HepG2 (cell line): ENCODE data around the gene VAT1L. TPM values are rescaled to one million over a fixed set of nuclear protein-coding genes. Genes with fewer than 3 reads are reported as not detected.

Source experiments
- ATAC-seq: fragments of 200-7000 bp; cut with Tn5 transposase; 3 replicates; pipeline ENCODE4 v1.9.1; 2020; ENCODE audit warnings: mild to moderate bottlenecking, moderate library complexity
- BruUV-seq: library from RNA; stranded (reverse); fragments of 400-500 nt; replicated peaks from 2 replicates; lab custom pipeline; 2021; lab: Mats Ljungman, UMichigan
- CTCF ChIA-PET: fragments of 300-600 bp; formaldehyde crosslinking; extraction: SDS; loops from one replicate; lab custom pipeline; 2021; ENCODE audit warnings: low total read pairs, inconsistent platforms, low intra/inter-chr PET ratio; lab: Yijun Ruan, JAX
- POLR2A ChIA-PET: fragments of 350-600 bp; sonication (Branson Sonifier 250); formaldehyde crosslinking; loops from one replicate; lab custom pipeline; 2020; ENCODE audit warnings: antibody characterized with exemption, inconsistent platforms; lab: Yijun Ruan, JAX
- DNase-seq: peaks from one replicate; pipeline ENCODE4 v3.0.0-alpha.2; 2015; ENCODE audit warnings: low spot score
- FAIRE-seq: peaks from 3 replicates; lab custom pipeline; 2011; peaks lifted over from hg19 to GRCh38; lab: Jason Lieb, UNC
- H2AFZ ChIP-seq: one replicate; pipeline ENCODE4 v1.6.1; 2011; ENCODE audit warnings: low read length, inconsistent platforms
- H3K27ac ChIP-seq: fragments of 300-600 bp; 3 replicates; pipeline ENCODE4 v1.8.0; 2011; ENCODE audit warnings: mixed run types, mild to moderate bottlenecking, mixed read lengths, low read length, inconsistent platforms; ENCODE audit not compliant: insufficient read depth; ENCODE audit errors: extremely low read length
- H3K27me3 ChIP-seq, 2 experiments: fragments of 200-600 bp in 1 of 2; 2 replicates in 1 of 2; 3 replicates in 1 of 2; pipeline versions ENCODE4 v1.6.0 to v1.8.0; 2011; ENCODE audit warnings: low read length in 2 of 2, mild to moderate bottlenecking in 2 of 2, moderate library complexity in 2 of 2, inconsistent platforms in 1 of 2; ENCODE audit not compliant: insufficient read depth in 2 of 2, control insufficient read depth in 1 of 2
- H3K36me3 ChIP-seq, 2 experiments: fragments of 200-600 bp in 1 of 2; replicated peaks in 1 of 2; 2 replicates in 1 of 2; 3 replicates in 1 of 2; pipeline versions ENCODE4 v1.5.1 to v1.8.0; 2011; ENCODE audit warnings: low read length in 2 of 2, inconsistent platforms in 1 of 2; ENCODE audit not compliant: insufficient read depth in 2 of 2, control insufficient read depth in 1 of 2
- H3K4me1 ChIP-seq: 2 replicates; pipeline ENCODE4 v1.5.1; 2012; ENCODE audit warnings: low read length, inconsistent platforms; ENCODE audit not compliant: insufficient read depth
- H3K4me2 ChIP-seq: 2 replicates; pipeline ENCODE4 v1.6.0; 2011; ENCODE audit warnings: low read depth, low read length, inconsistent platforms
- H3K4me3 ChIP-seq, 3 experiments: fragments of 200-600 bp in 1 of 3; sonication (generic), shearing (Covaris generic) in 1 of 3; replicated peaks in 1 of 3; 2 replicates each; pipeline ENCODE4 v1.5.1; 2011 to 2016; ENCODE audit warnings: low read length in 3 of 3, inconsistent platforms in 2 of 3, low read depth in 2 of 3, mild to moderate bottlenecking in 2 of 3, control low read depth in 1 of 3, mixed read lengths in 1 of 3; ENCODE audit not compliant: insufficient read depth in 1 of 3
- H3K79me2 ChIP-seq: one replicate; pipeline ENCODE4 v1.6.1; 2011; ENCODE audit warnings: low read length, inconsistent platforms; ENCODE audit not compliant: insufficient read depth
- H3K9ac ChIP-seq: 2 replicates; pipeline ENCODE4 v1.6.0; 2011; ENCODE audit warnings: mild to moderate bottlenecking, low read depth, low read length, inconsistent platforms; ENCODE audit not compliant: insufficient read depth
- H3K9me3 ChIP-seq: 2 replicates; pipeline ENCODE4 v1.5.1; 2012; ENCODE audit warnings: mild to moderate bottlenecking, low read length
- H4K20me1 ChIP-seq: 2 replicates; pipeline ENCODE4 v1.6.0; 2011; ENCODE audit warnings: inconsistent platforms, mild to moderate bottlenecking, low read length, moderate library complexity; ENCODE audit not compliant: insufficient read depth
- CAMTA2 ChIP-seq: sonication (generic); formaldehyde crosslinking; IDR thresholded peaks from 2 replicates; pipeline ENCODE4 v1.4.0; 2020; ENCODE audit warnings: mild to moderate bottlenecking, missing genetic modification reagents, borderline replicate concordance
- ELF3 ChIP-seq: IDR thresholded peaks from 2 replicates; pipeline ENCODE4 v1.6.1; 2016; ENCODE audit warnings: missing genetic modification reagents, missing compliant biosample characterization
- GABPA ChIP-seq, 2 experiments: IDR thresholded peaks; 2 replicates each; pipeline ENCODE4 v1.6.1; 2011 to 2016; ENCODE audit warnings: low read depth in 2 of 2, low read length in 1 of 2, missing biosample characterization in 1 of 2, missing genetic modification characterization in 1 of 2
- GPN1 ChIP-seq: sonication (generic); formaldehyde crosslinking; IDR thresholded peaks from 2 replicates; pipeline ENCODE4 v1.5.1; 2020; ENCODE audit warnings: missing genetic modification reagents, borderline replicate concordance
- KLF12 ChIP-seq: sonication (generic); formaldehyde crosslinking; IDR thresholded peaks from 2 replicates; pipeline ENCODE4 v1.4.0; 2020; ENCODE audit warnings: missing genetic modification reagents, borderline replicate concordance
- PPARG ChIP-seq: conservative IDR thresholded peaks from 2 replicates; pipeline ENCODE4 v1.6.1; 2016; ENCODE audit warnings: missing biosample characterization, missing genetic modification reagents
- RARG ChIP-seq: sonication (generic); formaldehyde crosslinking; IDR thresholded peaks from 2 replicates; pipeline ENCODE4 v1.4.0; 2020; ENCODE audit warnings: low read depth, mild to moderate bottlenecking, missing genetic modification reagents
- SIX1 ChIP-seq: sonication (generic); formaldehyde crosslinking; IDR thresholded peaks from 2 replicates; pipeline ENCODE4 v1.4.0; 2020; ENCODE audit warnings: missing genetic modification reagents, borderline replicate concordance
- TBX3 ChIP-seq: fragments of 450-650 bp; IDR thresholded peaks from 2 replicates; pipeline ENCODE4 v1.6.1; 2017; ENCODE audit warnings: antibody characterized with exemption, mild to moderate bottlenecking, inconsistent platforms, borderline replicate concordance
- UBTF ChIP-seq: sonication (generic); formaldehyde crosslinking; IDR thresholded peaks from 2 replicates; pipeline ENCODE4 v1.4.0; 2020; ENCODE audit warnings: mild to moderate bottlenecking, missing genetic modification reagents
- ZFYVE20 ChIP-seq: sonication (generic); formaldehyde crosslinking; IDR thresholded peaks from 2 replicates; pipeline ENCODE4 v1.8.0; 2023; ENCODE audit warnings: low read depth, mild to moderate bottlenecking, moderate library complexity, missing genetic modification reagents, borderline replicate concordance
- ZNF430 ChIP-seq: sonication (generic); formaldehyde crosslinking; IDR thresholded peaks from 2 replicates; pipeline ENCODE4 v1.9.0; 2021; ENCODE audit warnings: mild to moderate bottlenecking, missing genetic modification reagents
- ZNF720 ChIP-seq: sonication (generic); formaldehyde crosslinking; IDR thresholded peaks from 2 replicates; pipeline ENCODE4 v1.4.0; 2020; ENCODE audit warnings: missing genetic modification reagents
- ZNF724P ChIP-seq: sonication (generic); formaldehyde crosslinking; IDR thresholded peaks from 2 replicates; pipeline ENCODE4 v1.8.0; 2022; ENCODE audit warnings: missing genetic modification reagents, borderline replicate concordance
- WGBS: methylation state at CpG from one replicate; pipeline ENCODE4 v1.1.6; 2017; ENCODE audit warnings: low lambda C conversion rate; 5-methylcytosine and 5-hydroxymethylcytosine counted together
- in situ Hi-C: cut with HindIII; loops from 2 replicates; pipeline ENCODE4 v1.10.0; 2017; ENCODE audit warnings: low pct_unique_long_range_greater_than_20kb; ENCODE audit not compliant: extremely low pct_ligation_motif_present
- intact Hi-C: fragments of 100-400 bp; cut with micrococcal nuclease; formaldehyde crosslinking; loops from one replicate; pipeline ENCODE4 v1.10.0; 2022; ENCODE audit not compliant: unreplicated experiment
- polyA plus RNA-seq, 8 experiments: library from polyadenylated mRNA; depleted of rRNA in 3 of 8; stranded (reverse) in 7 of 8; unstranded in 1 of 8; fragments of >200 nt; fragmentation: Illumina TruSeq in 4 of 8; extraction: Trizol in 4 of 8; gene quantifications; 2 replicates each; pipeline versions ENCODE4 v1.2.1 to v1.2.3, GENCODE V29; 2011 to 2016; ENCODE audit warnings: low read depth in 4 of 8, missing spikeins in 1 of 8, mixed read lengths in 1 of 8; ENCODE audit not compliant: insufficient read depth in 1 of 8
- total RNA-seq, 5 experiments: library from RNA; depleted of rRNA; stranded (reverse); fragments of >200 nt; fragmentation: Illumina TruSeq; extraction: Trizol; gene quantifications; 2 replicates each; pipeline ENCODE4 v1.2.3, GENCODE V29; 2016; ENCODE audit warnings: low read depth in 1 of 5

Gene VAT1L
- total and polyA plus RNA-seq, 2 of the 13 experiments (the other 11 are each of a cell fraction or from before 2014, with no cell fraction given): not detected

GRCh38 chr16:77876776-77877175 lies 88.4 kb downstream of the VAT1L start (continued):
- TF ChIP-seq ZNF430 (CRISPR knock-in tag): no peak

- intact Hi-C loops: no loop called here
- no peaks in the 10 kb centered on the region for H3K36me3 ChIP-seq
- H3K79me2 ChIP-seq: no peaks in the 10 kb centered on the region
- CTCF ChIA-PET: no interaction called here
- no peak overlapping the region for H2AFZ ChIP-seq
- no peak overlapping the region for H3K4me3 ChIP-seq
- ATAC-seq: no peak
- BruUV-seq: no TSS peak
- no peaks in the 10 kb centered on the region for H4K20me1 ChIP-seq
- H3K27ac ChIP-seq: no peak overlapping the region
- peak; percentile 27 for DNase-seq
- H3K9me3 ChIP-seq: no peaks in the 10 kb centered on the region
- FAIRE-seq: no peak
- H3K4me2 ChIP-seq: no peak overlapping the region
- TF ChIP-seq GPN1 (CRISPR knock-in tag) (no peak), CAMTA2 (CRISPR knock-in tag) (no peak), TBX3 (no peak), ZNF720 (CRISPR knock-in tag) (no peak), ZNF430 (CRISPR knock-in tag) (no peak)
- TF ChIP-seq, all 625 proteins: peak for 0
- peaks cover 0 to 8% of the 10 kb centered on the region in 2 experiments; a peak in 1 of 5 replicates for H3K27me3 ChIP-seq
- H3K9ac ChIP-seq: no peak overlapping the region
- 17% methylated on average over 7 of the region's 7 CpGs for WGBS
- no peaks in the 10 kb centered on the region for H3K4me1 ChIP-seq
- POLR2A ChIA-PET: no interaction called here
- in situ Hi-C loops: no loop called here
These were observed 89.5 kb downstream of the VAT1L start for GRCh38 chr16:77877712-77878347.

- no peak overlapping the region for H3K9ac ChIP-seq
- no peaks in the 10 kb centered on the region for H3K79me2 ChIP-seq
- H2AFZ ChIP-seq: no peak overlapping the region
- CTCF ChIA-PET: no interaction called here
- H3K4me2 ChIP-seq: no peak overlapping the region
- H3K9me3 ChIP-seq: no peaks in the 10 kb centered on the region
- no peak for ATAC-seq
- H3K27ac ChIP-seq: no peak overlapping the region
- H3K27me3 ChIP-seq: peaks cover 0 to 21% of the 10 kb centered on the region in 2 experiments; a peak in 3 of 5 replicates
- POLR2A ChIA-PET: no interaction called here
- no peak for DNase-seq
- in situ Hi-C loops: no loop called here
- no peak overlapping the region for H3K4me3 ChIP-seq
- no peaks in the 10 kb centered on the region for H3K4me1 ChIP-seq
- H3K36me3 ChIP-seq: no peaks in the 10 kb centered on the region
- WGBS: 0% methylated on average over 2 of the region's 2 CpGs
- intact Hi-C loops: no loop called here
- FAIRE-seq: no peak
- BruUV-seq: no TSS peak
- no peaks in the 10 kb centered on the region for H4K20me1 ChIP-seq
- TF ChIP-seq UBTF (CRISPR knock-in tag): no peak
- TF ChIP-seq PPARG (CRISPR knock-in tag): no peak
- TF ChIP-seq ZNF724P (CRISPR knock-in tag): no peak
- TF ChIP-seq KLF12 (CRISPR knock-in tag): no peak
- TF ChIP-seq RARG: no peak
- TF ChIP-seq GABPA (IDR thresholded peaks at IDR 0.05; ENCODE audit: low read depth, low read length): no peak
- TF ChIP-seq GABPA (CRISPR knock-in tag; IDR thresholded peaks at IDR 0.05; ENCODE audit: low read depth): no peak
- TF ChIP-seq ZFYVE20 (CRISPR knock-in tag): no peak
- no peak for TF ChIP-seq ELF3 (CRISPR knock-in tag)
- TF ChIP-seq SIX1: no peak
These were observed 93.1 kb downstream of the VAT1L start for GRCh38 chr16:77881355-77882030.
